HS-5 (cell line): ENCODE data around the gene BDH1.
"Not testable (repeated sequence)": the region's sequence is repeated elsewhere in the genome, so short reads cannot be mapped to it uniquely, and the experiment has no call there.

Experiments
- DNase-seq: peaks from one replicate; pipeline ENCODE4 v3.0.0-alpha.2; 2012; ENCODE audit warnings: low read depth

Gene BDH1

DNA sequence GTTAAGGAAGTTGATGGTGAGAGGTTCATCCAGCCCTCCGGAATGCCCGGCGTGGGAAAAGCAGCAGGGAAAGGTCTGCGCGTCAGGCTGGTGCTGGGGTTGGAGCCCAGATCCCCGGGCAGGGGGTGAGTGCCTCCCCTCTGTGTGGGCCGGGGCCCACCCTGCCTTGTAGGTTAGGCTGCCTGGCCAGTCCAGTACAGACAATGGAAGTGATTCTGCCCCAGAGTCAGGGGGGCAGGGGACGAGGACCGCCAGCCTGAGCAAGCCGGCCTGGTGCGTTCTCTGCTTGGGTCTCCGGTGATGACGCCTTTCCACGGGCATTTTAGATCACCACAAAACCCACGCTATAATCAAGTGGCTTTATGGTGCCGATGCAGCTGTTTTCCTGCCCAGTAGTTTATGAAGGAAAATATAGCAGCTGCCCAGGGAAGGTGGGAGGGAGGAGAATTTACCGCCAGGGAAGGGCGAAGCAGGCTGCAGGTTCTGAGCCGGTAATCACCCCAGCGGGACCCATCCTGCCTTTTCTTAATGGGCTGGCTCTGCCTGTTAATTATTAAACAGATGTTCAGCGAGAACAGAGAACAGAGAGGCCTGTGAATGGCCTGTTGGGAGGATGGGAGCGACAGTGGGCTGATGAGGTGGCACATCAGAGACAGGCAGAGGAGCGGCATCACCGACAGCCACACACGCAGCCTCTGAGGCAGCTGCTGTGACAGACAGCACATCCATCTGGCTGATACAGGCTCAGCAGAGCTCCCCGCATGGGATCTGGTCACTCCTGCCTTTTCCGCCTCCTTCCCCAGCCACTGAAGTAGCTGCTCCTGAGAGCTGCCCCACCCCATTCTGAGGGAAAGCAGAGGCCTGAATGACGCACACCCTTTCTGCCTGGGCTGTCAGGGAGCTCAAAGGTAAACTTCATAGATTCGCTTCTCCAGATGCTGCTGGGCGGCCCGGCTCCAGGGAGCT lies 35.2 kb downstream of the BDH1 start:
- DNase-seq, result no peak

DNA sequence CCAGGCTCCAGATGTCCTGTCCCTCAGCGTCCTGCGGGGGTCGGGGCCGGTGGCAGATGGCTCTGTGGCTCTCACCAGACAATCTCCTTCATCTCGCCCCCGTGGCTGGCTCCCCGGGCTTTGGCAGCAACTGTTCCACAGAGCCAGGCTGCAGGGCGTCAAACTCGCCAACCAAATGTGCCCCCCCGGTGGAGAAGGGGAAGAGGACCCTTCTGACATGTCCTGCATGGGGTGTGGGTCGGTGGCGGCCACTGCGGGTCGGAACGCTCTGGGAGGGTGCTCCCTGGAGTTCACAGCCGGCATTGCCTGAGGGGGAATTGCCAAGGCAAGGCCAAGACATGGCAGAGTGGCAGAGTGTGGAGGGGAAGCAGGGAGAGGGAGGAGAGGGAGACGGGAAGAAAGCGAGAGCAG lies 36.0 kb downstream of the BDH1 start:
- DNase-seq, result no peak

DNA sequence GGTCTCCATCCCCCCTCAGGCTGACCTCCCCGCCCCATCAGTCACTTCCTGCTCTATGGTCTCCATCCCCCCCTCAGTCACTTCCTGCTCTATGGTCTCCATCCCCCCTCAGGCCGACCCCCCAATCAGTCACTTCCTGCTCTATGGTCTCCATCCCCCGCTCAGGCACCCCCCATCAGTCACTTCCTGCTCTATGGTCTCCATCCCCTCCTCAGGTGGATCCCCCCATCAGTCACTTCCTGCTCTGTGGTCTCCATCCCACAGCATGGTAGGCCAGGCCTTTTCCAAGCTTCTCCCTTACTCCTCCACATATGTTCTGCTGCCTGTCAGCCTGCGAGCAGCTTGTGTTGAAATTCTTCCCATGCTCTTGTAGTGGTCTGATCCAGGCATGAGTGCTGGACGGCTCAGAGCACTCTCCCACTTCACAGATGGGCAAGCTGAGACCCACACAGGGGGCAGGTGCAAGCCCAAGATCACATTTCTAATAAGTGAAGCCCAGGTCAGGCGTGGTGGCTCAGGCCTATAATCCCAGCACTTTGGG lies 36.8 kb downstream of the BDH1 start:
- DNase-seq, result no peak

DNA sequence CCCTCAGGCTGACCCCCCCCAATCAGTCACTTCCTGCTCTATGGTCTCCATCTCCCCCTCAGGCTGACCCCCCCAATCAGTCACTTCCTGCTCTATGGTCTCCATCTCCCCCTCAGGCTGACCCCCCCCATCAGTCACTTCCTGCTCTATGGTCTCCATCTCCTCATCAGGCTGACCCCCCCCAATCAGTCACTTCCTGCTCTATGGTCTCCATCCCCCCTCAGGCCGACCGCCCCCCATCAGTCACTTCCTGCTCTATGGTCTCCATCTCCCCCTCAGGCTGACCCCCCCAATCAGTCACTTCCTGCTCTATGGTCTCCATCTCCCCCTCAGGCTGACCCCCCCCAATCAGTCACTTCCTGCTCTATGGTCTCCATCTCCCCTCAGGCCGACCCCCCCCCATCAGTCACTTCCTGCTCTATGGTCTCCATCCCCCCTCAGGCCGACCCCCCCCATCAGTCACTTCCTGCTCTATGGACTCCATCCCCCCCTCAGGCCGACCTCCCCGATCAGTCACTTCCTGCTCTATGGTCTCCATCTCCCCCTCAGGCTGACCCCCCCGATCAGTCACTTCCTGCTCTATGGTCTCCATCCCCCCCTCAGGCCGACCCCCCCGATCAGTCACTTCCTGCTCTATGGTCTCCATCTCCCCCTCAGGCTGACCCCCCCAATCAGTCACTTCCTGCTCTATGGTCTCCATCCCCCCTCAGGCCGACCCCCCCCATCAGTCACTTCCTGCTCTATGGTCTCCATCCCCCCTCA lies 37.7 kb downstream of the BDH1 start:
- DNase-seq, result not testable (repeated sequence)

DNA sequence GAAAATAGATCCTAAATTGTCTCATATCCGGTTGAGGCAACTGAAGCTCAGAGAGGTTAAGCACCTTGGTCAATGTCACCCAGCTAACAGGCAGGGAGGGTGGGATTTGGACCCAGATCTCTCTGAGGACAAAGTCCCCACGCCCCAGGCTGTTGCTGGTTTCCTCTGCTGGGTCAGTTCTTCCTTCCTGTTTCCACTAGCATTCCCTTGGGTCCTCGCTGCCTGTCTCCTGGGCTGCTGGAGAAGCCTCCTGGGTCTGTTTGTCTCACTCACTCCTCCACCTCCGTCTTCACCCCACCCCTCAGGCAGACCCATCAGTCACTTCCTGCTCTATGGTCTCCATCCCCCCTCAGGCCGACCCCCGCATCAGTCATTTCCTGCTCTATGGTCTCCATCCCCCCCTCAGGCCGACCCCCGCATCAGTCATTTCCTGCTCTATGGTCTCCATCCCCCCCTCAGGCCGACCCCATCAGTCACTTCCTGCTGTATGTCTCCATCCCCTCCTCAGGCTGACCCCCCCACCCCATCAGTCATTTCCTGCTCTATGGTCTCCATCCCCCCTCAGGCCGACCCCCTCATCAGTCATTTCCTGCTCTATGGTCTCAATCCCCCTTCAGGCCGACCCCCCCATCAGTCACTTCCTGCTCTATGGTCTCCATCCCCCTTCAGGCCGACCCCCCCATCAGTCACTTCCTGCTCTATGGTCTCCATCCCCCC lies 38.7 kb downstream of the BDH1 start:
- not testable (repeated sequence) for DNase-seq

DNA sequence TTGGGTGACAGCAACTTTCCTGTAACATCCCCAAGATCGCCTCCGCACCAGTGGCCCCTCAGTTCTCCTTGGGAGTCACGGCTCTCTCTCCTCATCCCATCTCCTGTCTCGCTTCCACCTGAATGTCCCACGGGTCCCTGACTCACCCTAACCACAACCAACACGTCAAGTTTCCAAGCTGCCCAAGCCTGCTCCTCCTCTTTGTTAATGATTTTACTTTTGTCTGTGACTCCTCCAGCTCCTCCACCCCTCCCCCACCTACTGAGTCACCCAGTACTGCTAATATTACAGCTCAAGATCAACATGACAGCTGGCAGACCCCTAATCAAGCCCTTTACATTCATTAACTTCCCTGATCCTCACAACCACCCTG lies 39.3 kb downstream of the BDH1 start:
- DNase-seq, result peak; percentile 94

DNA sequence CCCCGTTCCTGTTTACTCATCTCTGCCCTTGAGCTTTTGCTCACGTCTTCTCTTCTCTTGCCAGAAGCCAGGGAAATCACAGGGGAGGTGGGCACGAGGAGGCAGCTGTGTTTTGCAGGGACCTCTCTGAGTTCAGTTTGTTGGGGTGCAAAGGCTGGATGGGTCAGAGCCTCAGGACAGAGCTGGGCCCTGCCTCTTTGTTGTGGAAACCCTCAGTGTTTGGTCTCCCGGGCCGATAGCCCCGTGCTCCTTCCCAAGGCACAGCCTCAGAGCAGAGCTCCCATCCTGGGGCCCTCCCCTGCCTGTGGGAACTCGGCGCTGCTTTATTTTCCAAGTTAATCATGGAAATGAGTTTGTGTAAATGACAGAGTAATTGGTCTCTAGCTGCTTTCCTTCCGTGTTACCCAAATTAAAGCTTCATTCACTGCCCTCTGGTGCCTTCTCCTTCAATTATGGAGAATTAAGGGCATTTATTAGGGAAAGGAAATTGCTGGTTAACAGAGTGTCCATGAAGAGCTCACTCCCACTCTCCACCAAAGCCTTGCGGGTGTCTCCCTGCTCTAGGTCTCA lies 40.9 kb downstream of the BDH1 start:
- DNase-seq, result no peak

DNA sequence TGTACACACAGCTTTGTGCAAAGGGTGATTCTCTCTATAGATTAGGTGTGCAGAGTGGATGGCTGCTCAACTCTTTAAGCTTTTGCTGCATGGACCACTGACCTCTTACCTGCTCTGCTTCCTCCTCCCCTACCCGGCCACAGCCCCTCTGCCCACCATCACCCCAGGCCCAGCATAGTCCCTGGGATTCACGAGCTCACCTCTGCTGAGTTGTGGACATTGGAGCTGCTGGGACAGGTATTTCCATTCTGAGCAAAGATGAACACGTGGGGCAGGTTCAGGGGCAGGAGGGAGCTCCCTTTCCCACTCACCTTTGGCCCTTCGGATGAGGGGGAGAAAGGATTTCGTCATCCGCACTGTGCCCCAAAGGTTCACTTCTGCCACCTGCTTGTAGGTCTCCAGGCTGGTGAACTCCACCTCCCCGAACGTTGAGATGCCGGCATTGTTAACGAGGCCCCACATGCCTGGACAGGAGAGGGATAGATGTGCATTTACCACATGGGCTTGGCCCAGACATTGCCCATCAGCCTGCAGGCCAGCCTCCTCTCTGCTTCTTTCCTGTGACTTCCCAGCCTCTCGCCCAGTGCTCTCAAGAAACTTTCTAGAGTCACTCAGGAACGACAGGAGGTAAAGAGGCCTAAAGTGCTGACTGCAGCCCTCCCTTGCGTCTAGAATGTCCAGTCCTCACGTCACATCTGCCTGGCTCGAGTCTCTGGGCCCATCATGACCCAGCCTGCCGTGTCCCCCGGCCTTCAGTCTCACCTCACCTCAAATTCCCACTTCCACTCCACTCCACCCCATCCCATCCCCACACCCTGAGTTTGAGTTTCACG lies 41.6 kb downstream of the BDH1 start:
- DNase-seq, result no peak

DNA sequence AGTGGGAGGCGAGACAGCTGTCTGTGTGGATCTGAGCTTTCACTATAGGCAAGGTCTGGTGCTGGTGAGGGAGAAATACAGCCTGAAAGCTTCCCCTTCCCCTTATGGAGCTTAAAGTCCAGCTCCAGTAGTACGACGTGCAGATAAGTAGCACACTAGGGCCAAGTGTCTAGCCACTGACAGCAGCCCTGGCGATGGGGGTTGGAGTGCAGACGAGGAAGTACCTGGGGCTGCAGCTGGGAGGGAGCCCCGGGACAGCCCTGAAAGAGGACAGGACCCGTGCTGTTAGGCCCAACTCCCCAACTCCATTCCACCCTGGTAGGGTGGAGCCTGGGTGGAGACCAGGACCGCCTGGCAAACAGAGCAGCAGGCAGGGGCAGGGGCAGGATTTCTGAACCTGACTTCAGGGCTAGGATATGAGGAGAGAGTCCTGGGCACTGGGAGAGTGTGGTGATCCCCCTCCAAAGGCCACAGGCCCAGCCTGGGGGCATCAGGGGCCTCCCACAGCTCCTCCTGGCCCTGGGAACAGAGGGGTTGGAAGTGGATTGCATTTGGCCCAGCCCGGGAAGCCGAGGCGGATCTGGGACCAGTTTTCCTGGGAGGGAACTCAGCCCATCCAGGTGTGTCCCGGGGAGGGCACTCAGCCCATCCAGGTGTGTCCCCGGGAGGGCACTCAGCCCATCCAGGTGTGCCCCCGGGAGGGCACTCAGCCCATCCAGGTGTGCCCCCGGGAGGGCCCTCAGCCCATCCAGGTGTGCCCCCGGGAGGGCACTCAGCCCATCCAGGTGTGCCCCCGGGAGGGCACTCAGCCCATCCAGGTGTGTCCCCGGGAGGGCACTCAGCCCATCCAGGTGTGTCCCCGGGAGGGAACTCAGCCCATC lies 42.8 kb downstream of the BDH1 start:
- DNase-seq, result no peak

DNA sequence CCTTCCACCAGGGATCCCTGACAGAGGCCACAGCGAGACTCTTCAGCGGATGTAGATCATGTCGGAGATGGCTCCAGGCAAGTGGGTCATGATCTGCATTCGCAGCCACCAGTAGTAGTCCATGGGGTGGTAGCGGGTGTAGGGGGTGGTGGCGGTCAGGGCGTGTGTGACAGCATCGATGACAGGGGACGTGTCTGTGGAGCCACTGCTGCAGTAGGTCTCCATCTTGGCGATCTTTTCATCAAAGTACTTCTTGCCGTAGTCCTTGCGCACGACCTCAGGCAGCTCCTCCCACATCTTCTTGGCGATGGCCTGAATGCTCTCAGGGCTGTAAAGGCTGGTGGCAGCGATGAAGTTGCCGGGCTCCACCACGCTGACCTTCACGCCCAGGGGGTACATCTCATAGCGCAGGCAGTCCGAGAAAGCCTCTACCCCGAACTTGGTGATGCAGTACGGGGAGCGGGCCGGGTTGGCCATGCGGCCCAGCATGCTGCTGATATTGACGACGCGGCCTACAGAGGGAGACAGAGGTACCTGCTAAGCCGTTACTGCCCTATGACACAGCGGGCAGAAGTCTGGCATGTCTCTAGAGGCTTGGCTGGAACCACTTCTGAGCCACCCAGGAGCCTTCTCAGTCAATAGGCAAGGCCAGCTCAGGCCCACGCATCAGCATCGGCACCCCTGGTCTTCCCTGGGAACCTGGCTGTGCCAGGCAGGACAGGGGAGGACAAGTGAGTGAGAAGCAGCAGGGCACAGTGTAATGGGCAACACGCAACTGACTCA lies 43.7 kb downstream of the BDH1 start:
- no peak for DNase-seq

DNA sequence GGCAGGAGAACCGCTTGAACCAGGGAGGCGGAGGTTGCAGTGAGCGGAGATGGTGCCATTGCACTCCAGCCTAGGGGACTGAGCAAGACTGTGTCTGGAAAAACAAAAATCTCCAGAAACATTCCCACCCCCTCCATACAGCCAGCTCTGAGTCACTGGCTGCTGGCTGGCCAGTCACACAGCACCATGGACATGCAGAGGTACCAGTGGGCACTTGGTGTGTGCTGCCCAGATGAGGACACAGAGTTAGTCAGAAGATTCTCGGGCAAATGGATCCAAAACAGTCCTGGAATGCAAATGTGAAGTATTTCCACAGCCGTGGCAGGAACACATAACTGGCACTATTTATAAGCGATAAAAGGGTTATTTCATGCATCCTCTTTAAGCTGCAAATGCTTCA lies 44.6 kb downstream of the BDH1 start:
- no peak for DNase-seq

DNA sequence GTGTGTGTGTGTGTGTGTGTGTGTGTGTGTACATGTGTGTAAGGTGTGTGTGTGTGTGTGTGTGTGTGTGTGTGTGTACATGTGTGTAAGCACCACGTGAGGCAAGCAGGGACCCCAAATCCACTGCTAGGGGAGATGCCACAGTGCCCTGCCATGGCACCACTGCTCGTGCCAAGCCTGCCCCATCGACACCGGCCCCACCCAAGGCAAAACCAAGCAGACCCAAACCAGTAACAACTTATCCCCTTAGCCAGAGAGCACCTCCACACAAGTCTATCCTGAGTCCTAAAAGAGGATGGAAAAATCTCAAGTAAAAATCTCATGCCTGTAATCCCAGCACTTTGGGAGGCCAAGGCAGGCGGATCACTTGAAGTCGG lies 45.1 kb downstream of the BDH1 start:
- DNase-seq, result no peak

DNA sequence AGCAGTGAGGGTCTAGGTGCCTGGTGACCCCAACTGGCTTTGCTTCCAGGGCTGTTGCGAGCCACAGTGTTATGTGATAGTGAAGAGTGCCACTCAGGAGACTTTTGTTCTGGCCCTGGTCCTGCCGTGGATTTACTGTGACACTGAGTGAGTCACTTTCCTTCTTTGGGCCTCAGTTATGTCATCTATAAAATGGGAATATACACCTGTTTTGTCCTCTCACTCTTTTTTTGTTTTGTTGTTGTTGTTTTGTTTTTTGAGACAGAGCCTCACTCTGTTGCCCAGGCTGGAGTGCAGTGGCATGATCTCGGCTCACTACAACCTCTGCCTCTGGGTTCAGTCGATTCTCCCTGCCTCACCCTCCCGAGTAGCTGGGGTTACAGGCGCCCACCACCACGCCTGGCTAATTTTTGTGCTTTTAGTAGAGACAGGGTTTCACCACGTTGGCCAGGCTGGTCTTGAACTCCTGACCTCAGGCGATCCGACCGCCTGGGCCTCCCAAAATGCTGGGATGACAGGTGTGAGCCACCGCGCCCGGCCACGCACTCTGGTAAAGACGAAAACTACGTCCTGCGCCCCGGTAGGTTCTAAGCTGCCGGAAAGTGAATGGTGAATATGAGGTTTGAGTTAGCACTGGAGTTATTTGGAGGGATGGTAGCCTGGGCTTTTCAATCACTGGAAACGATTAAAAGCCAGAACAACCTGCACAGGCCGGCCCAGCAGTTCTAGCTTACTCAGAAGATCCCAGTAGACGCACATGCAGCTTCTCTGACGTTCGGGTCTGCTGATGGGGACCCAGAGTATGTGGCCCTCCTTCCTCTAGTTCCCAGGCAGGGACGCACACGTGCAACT lies 46.6 kb downstream of the BDH1 start:
- DNase-seq, result no peak

DNA sequence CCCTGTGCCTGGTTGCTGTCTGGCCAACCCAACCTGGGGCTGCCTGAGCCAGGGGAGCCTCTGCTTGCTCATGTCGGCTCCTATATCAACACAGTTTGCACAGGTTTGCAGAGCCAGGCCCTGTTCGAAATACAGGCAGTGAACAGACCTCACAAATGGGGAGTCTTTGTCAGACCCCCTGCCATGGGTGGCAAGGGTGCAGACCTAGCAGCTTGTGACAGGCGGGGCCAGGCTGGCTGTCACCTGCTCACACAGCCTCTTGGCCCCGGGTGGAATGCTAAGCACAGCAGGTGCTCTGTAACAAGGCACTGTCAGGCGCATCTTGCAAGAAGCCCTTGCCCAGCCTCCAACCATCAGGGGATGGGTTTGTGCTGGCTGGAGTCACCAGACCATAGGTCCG lies 47.3 kb downstream of the BDH1 start:
- no peak for DNase-seq

DNA sequence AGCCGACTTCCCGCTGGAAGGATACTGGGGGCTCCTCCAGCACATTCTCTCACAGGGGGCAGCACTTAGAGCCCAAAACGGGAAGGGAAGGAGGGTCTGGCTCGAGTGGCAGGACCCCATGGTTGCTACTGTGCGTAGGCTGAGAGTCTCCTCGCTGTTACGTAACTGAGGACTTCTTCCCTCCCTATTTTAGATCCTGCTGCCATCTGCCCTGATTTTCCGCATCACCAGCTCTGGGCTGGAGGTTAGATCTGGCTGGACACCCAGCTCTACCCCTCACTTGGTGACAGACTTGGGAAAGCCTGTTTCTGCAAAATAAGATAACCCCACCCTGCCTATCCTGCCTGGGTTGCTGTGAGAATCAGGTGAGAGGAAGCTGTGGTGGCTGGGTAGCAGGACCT lies 47.7 kb downstream of the BDH1 start:
- no peak for DNase-seq

DNA sequence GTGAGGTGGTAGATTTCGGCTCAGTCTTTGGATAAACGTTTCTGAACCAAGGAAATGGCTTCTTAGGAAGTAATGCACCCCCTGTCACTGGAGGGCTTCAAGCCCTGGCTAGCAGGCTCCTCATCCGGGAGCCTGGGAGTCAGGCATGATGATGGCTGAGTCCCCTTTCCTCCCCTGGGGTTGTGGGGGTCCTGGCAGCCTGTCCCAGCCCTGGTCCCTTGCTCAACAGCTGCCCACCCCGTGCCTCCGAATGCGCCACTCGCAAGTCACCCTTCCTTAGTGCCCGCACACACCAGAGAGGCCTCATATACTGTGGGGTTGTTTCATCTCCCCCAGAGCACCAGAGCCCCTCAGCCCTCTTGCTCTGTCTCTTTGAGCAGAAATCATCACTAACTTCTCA lies 48.2 kb downstream of the BDH1 start:
- DNase-seq, result no peak

DNA sequence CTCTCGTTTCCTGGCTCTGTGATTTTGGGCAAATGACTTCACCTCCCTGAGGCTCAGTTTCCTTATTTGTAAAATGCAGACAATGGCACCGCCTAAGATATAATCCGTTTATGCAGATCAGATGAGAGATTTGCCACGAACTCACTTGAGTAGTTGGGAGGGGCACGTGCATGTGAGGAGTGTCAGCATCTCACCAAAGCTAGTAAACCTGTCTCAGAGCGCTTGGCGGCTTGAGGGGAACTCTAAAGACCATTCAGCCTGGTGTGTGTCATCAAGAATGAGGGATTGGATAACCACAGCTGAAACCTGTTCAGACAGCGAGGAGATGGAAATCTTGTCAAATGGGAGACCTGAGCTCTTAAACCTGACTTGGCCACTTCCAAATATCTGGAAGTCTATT lies 48.7 kb downstream of the BDH1 start:
- no peak for DNase-seq

DNA sequence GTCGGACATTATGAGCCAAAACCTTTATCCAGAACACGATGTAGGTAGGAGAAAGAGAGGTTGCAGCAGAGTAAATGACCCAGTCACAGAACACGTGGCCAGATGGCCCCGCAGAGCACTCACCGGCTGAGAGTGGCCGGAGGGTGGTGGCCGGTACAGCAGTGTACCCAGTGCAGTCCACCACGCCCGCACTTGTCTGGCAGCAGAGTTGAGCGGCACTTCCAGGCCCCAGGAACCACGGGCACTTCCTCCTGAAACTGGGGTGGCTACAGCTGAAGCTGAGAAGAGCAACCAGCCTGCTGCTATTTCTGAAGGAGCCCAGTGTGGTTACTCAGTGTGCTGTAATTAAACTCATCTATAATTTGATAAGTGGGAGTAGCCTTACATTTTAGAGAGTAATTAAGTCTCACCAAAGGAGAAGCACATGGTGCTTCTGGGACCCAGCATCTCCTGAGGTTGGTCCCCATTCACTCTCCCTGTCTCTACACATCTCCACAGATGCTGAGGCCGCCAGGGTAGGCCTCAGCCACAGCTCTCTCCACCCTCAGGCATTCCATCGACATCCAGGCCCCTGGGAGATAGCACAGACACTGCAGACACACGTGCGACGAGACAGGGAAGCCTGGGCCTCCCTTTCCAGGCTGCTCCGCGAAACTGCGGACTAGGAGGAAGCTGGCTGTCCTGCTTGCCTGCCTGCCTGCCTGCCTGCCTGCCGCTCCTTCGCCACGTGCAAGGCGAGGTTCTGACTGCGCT lies 49.8 kb downstream of the BDH1 start:
- DNase-seq, result no peak
